Effector memory CD4-positive, alpha-beta T cell (primary cell): ENCODE measurements around the gene TPST1.
"Not testable (repeated sequence)": the region's sequence is repeated elsewhere in the genome, so short reads cannot be mapped to it uniquely, and the experiment has no call there.

Experiments used
- DNase-seq, 3 donors: peaks; one replicate each; pipeline ENCODE4 v3.0.0-alpha.2; 2020
- H3K27ac ChIP-seq: 2 replicates; pipeline ENCODE4 v1.7.0; 2013; ENCODE audit warnings: mild to moderate bottlenecking, low read length, moderate library complexity; ENCODE audit not compliant: insufficient read depth, poor library complexity, severe bottlenecking
- H3K27me3 ChIP-seq: replicated peaks from 2 replicates; pipeline ENCODE4 v1.7.0; 2013; ENCODE audit warnings: mild to moderate bottlenecking, low read length; ENCODE audit not compliant: insufficient read depth, control insufficient read depth, poor library complexity, severe bottlenecking
- H3K36me3 ChIP-seq: 2 replicates; pipeline ENCODE4 v1.7.0; 2013; ENCODE audit warnings: mild to moderate bottlenecking, low read length, moderate library complexity; ENCODE audit not compliant: control insufficient read depth, insufficient read depth
- H3K4me1 ChIP-seq: 2 replicates; pipeline ENCODE4 v1.7.0; 2013; ENCODE audit warnings: low read length, mild to moderate bottlenecking; ENCODE audit not compliant: control insufficient read depth, insufficient read depth, poor library complexity, severe bottlenecking
- H3K4me3 ChIP-seq: 2 replicates; pipeline ENCODE4 v1.7.0; 2013; ENCODE audit warnings: low read length, low read depth, mild to moderate bottlenecking; ENCODE audit not compliant: insufficient read depth, poor library complexity, severe bottlenecking
- H3K9me3 ChIP-seq: 2 replicates; pipeline ENCODE4 v1.7.0; 2013; ENCODE audit warnings: mild to moderate bottlenecking, low read length, moderate library complexity; ENCODE audit not compliant: control insufficient read depth

Gene TPST1

GRCh38 chr7:66323114-66323796 lies 118.1 kb downstream of the TPST1 start:
- H3K4me1 ChIP-seq: no peaks in the 10 kb centered on the region
- H3K9me3 ChIP-seq: no peaks in the 10 kb centered on the region
- no peak overlapping the region for H3K27ac ChIP-seq
- no peaks in the 10 kb centered on the region for H3K36me3 ChIP-seq
- no peak for DNase-seq
- no peak overlapping the region for H3K4me3 ChIP-seq
- H3K27me3 ChIP-seq: no peaks in the 10 kb centered on the region

DNA sequence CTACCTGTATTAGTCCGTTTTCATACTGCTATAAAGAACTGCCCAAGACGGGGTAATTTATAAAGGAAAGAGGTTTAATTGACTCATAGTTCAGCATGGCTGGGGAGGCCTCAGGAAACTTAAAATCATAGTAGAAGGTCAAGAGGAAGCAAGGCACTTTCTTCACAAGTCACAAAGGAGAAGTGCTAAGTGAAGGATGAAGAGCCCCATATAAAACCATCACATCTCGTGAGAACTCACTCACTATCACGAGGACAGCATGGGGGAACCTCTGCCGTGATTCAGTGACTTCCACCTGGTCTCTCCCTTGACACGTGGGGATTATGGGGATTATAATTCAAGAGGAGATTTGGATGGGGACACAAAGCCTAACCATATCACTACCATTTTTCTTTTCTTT lies 119.9 kb downstream of the TPST1 start:
- H3K27ac ChIP-seq, H3K27me3 ChIP-seq, H3K4me1 ChIP-seq, H3K4me3 ChIP-seq, H3K36me3 ChIP-seq, DNase-seq, H3K9me3 ChIP-seq: not testable (repeated sequence)

DNA sequence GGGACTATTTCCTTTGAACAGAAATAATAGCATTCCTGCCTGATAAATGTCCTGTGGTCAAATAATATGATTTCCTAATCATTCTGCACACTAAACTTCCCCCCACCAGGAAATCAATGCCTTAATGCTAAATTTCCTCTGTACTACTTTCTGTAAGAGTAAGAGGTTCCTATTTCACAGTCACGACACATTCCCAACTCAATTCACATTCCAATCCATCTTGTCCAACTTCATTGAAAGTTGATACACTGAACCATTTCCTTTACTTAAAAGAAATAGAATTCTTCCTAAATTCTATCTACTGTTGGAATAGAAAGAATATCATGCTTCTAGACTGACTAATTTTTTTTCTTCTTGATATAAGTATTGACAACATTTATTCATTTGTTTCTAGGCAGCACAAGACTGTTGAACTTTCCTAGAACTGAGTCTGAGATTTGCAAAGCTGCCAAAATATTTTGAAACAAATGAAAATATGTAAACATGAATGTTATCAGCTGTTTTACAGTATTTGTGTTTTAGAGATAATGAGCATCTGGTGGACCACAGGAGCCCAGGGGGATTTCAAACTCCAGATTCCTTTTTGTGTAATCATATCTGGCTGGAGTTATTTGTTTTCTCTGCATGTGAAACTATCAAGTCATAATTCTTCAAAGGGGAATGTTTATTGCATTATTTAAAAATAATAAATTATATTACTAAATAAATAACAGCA lies 121.5 kb downstream of the TPST1 start:
- Histone ChIP-seq H3K36me3 (no peaks in the 10 kb centered on the region), H3K27me3 (no peaks in the 10 kb centered on the region), H3K27ac (no peak overlapping the region), H3K9me3 (no peaks in the 10 kb centered on the region), H3K4me1 (no peaks in the 10 kb centered on the region), H3K4me3 (no peak overlapping the region)
- no peak for DNase-seq

- H3K4me3 ChIP-seq: no peak overlapping the region
- H3K4me1 ChIP-seq: no peaks in the 10 kb centered on the region
- H3K27ac ChIP-seq: no peak overlapping the region
- DNase-seq: no peak
- H3K27me3 ChIP-seq: no peaks in the 10 kb centered on the region
- no peaks in the 10 kb centered on the region for H3K36me3 ChIP-seq
- H3K9me3 ChIP-seq: no peaks in the 10 kb centered on the region
Observed at GRCh38 chr7:66330961-66331360, 125.8 kb downstream of the TPST1 start.

DNA sequence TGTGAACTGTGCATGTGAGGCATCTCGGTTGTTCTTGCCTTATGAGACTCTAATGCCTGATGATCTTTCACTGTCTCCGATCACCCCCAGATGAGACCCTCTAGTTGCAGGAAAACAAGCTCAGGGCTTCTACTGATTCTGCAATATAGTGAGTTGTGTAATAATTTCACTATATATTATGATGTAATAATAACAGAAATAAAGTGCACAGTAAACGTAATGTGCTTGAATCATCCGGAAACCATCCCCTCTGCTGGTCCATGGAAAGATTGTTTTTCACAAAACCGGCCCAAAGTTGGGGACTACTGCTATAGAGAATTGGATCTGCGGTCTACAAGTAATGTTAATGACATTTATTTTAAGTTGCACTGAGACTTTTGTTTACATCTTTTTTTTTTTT lies 126.7 kb downstream of the TPST1 start:
- no peak overlapping the region for H3K4me3 ChIP-seq
- peaks cover 3% of the 10 kb centered on the region for H3K9me3 ChIP-seq
- no peaks in the 10 kb centered on the region for H3K36me3 ChIP-seq
- no peak for DNase-seq
- H3K27me3 ChIP-seq: no peaks in the 10 kb centered on the region
- no peak overlapping the region for H3K27ac ChIP-seq
- no peaks in the 10 kb centered on the region for H3K4me1 ChIP-seq

DNA sequence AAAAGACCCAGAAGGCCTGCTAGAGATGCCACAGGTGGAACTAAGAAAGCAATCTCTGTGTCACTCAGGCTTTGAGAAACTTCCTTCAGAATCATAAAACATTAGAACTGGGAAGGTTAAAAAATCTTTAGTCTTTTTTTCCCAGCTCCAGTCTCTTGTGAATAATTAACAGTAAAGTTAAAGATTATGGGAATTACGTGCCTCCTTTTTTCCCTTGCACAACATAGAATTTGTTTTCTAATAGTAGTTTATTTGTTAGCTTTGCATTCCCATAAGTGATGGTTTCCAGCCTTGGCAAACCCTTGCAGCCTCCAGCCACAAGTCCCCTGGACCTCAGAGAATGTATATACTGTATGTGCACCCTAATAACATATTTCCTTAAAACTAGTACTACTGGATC lies 128.3 kb downstream of the TPST1 start:
- H3K4me1 ChIP-seq: no peaks in the 10 kb centered on the region
- H3K27me3 ChIP-seq: no peaks in the 10 kb centered on the region
- H3K4me3 ChIP-seq: no peak overlapping the region
- peaks cover 4% of the 10 kb centered on the region for H3K9me3 ChIP-seq
- DNase-seq: no peak
- H3K36me3 ChIP-seq: no peaks in the 10 kb centered on the region
- H3K27ac ChIP-seq: no peak overlapping the region

DNA sequence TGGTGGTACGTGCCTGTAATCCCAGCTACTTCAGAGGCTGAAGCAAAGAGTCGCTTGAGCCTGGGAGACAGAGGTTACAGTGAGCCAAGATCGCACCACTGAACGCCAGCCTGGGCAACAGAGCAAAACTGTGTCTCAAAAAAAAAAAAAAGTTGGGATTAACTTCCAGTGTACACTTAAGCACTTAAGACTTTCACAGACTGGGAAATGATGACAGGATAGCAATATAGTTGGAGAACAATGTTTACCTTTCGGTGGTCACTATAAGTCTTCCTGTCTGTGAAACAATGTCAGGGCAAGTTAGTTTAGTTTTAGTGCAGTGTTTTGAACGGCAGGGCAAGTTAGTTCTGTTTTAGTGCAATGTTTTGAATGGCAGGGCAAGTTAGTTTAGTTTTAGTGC lies 130.2 kb downstream of the TPST1 start:
- Histone ChIP-seq H3K27me3 (no peaks in the 10 kb centered on the region), H3K9me3 (peaks cover 4% of the 10 kb centered on the region), H3K27ac (no peak overlapping the region), H3K4me3 (no peak overlapping the region), H3K36me3 (no peaks in the 10 kb centered on the region), H3K4me1 (no peaks in the 10 kb centered on the region)
- DNase-seq: no peak

DNA sequence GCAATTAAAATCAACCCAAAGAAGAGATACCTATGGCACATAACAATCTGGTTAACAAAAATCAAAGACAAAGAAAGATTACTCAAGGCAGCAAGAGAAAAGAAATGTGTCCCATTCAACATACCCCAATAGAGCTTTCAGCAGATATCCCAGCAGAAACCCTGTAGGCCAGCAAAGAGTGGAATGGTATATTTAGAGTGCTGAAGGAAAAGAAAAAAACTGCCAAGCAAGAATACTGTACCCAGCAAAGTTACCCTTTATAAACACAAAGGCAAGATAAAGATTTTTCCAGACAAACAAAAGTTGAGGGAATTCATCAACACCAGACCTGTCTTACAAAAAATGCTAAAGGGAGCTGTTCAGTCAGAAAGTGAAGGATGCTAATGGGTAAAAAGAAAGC lies 131.6 kb downstream of the TPST1 start:
- Histone ChIP-seq H3K9me3 (peaks cover 4% of the 10 kb centered on the region), H3K27ac (no peak overlapping the region), H3K27me3 (no peaks in the 10 kb centered on the region), H3K4me3 (no peak overlapping the region), H3K36me3 (no peaks in the 10 kb centered on the region), H3K4me1 (no peaks in the 10 kb centered on the region)
- no peak for DNase-seq

DNA sequence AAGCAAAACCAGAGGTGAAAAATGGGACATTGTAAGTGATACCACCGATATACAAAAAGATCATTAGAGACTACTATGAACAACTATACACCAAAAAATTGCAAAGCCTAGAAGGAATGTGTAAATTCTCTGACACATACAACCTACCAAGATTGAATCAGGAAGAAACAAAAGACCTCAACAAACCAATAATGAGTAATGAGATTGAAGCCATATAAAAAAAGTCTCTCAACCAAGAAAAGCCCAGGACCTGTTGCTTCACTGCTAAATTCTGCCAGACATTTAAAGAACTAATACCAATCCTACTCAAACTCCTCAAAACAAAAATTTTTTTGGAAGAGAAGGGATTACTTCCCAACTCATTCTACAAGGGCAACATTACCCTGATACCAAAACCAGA lies 134.0 kb downstream of the TPST1 start:
- DNase-seq: no peak
- Histone ChIP-seq H3K27ac (no peak overlapping the region), H3K27me3 (no peaks in the 10 kb centered on the region), H3K36me3 (no peaks in the 10 kb centered on the region), H3K9me3 (peaks cover 4% of the 10 kb centered on the region), H3K4me1 (no peaks in the 10 kb centered on the region), H3K4me3 (no peak overlapping the region)

GRCh38 chr7:66344166-66344565 lies 139.0 kb downstream of the TPST1 start:
- Histone ChIP-seq H3K4me1 (no peaks in the 10 kb centered on the region), H3K9me3 (no peaks in the 10 kb centered on the region), H3K4me3 (no peak overlapping the region), H3K27me3 (no peaks in the 10 kb centered on the region), H3K27ac (no peak overlapping the region), H3K36me3 (no peaks in the 10 kb centered on the region)
- no peak for DNase-seq
